ENCODE results near the gene ZDHHC3. TPM values are rescaled to one million over a fixed set of nuclear protein-coding genes. Genes with fewer than 3 reads are reported as not detected.

The ZDHHC3 gene
- total RNA-seq, 6 donors from 2014 or later: 98.0 to 179 (median 115) TPM

DNA sequence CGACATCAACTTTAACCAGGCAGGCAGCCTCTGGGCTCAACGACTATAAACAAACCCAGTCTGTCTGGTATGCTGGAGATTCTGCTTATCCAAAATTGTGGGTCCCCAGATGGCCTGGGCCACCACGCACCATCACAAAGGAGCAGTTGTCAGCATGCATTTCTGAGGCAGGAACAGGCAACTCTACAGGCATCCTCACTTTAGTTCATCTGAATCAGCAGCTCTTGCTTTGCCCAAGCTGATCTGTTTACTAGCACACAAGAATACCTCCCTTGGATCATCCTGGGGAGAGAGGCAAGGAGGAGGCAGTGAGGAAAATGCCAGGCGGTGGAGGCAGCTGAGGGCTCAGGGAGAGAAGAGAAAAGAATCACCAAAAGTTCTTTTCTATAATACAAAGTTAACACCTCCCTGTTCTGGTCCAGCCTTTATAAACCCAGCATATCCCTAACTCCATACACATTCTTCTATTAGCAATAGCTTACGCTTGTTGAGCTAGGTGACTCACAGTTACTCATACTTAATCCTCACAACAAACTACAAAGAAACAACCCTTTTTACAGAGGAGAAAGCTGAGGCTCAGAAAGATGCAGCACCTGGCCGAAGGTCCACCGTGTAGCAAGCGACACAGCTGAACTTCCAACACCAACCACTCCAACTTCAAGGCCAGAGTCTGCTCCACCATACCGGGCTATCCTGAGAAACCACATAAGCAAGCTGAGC lies 33.6 kb downstream of the ZDHHC3 start:
- TF ChIP-seq, protein P1, sequence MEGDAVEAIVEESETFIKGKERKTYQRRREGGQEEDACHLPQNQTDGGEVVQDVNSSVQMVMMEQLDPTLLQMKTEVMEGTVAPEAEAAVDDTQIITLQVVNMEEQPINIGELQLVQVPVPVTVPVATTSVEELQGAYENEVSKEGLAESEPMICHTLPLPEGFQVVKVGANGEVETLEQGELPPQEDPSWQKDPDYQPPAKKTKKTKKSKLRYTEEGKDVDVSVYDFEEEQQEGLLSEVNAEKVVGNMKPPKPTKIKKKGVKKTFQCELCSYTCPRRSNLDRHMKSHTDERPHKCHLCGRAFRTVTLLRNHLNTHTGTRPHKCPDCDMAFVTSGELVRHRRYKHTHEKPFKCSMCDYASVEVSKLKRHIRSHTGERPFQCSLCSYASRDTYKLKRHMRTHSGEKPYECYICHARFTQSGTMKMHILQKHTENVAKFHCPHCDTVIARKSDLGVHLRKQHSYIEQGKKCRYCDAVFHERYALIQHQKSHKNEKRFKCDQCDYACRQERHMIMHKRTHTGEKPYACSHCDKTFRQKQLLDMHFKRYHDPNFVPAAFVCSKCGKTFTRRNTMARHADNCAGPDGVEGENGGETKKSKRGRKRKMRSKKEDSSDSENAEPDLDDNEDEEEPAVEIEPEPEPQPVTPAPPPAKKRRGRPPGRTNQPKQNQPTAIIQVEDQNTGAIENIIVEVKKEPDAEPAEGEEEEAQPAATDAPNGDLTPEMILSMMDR (IDR thresholded peaks at IDR 0.05): no peak
- no peak for TF ChIP-seq POLR2A (IDR thresholded peaks at IDR 0.05)
- no peak for TF ChIP-seq EP300 (IDR thresholded peaks at IDR 0.05)
- TF ChIP-seq POLR2AphosphoS5 (IDR thresholded peaks at IDR 0.05): no peak
- H3K27me3 ChIP-seq: no peaks in the 10 kb centered on the region
- no peak overlapping the region for H3K4me3 ChIP-seq
- no peaks in the 10 kb centered on the region for H3K9me3 ChIP-seq
- peaks cover 0 to 67% (median 45%) of the 10 kb centered on the region in 4 donors for H3K36me3 ChIP-seq
- H3K4me1 ChIP-seq: peaks cover 22 to 32% (median 23%) of the 10 kb centered on the region in 4 donors
- ATAC-seq (ENCODE audit: low FRiP score in 2 of 2) (no peak), DNase-seq (no peak)
- no peak overlapping the region for H3K27ac ChIP-seq
- 81 to 90% methylated on average over 9 of the region's 9 CpGs for WGBS, 2 donors

DNA sequence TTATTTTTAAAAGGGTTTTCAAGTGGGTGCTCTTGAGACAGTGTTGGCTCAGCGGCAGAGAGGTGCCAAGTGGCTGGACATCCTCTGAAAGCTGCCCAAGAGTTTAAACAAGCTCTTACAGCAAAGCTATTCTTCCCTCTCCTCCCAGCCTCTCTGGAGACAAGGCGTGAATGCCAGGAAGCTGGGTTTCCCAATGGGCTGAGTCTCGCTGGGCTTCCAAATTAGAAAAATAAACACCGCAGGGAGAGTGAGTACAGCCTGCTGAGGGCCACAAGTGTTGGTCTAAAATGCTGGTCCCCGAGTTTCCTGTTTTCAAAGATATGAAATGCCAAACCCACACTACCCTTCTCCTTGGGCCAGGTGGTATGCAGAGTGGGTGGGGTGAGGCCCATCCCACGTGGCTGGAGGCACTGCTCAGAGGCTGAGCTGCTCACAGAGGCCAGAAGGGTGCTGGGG lies 36.4 kb downstream of the ZDHHC3 start:
- Histone ChIP-seq H3K27me3 (no peaks in the 10 kb centered on the region), H3K4me1 (peaks cover 22 to 32% (median 23%) of the 10 kb centered on the region in 4 donors), H3K27ac (peak overlapping the region; percentile 20 to 71 (median 68)), H3K4me3 (no peak overlapping the region), H3K9me3 (no peaks in the 10 kb centered on the region), H3K36me3 (peaks cover 0 to 55% (median 42%) of the 10 kb centered on the region in 4 donors)
- TF ChIP-seq, protein P1 (IDR thresholded peaks at IDR 0.05): no peak
- TF ChIP-seq POLR2AphosphoS5 (IDR thresholded peaks at IDR 0.05) (peak; percentile 63 to 72), POLR2A (IDR thresholded peaks at IDR 0.05) (no peak), EP300 (IDR thresholded peaks at IDR 0.05) (peak in 3 of 4 donors; percentile 4 to 91 (median 62))
- 45 to 56% methylated on average over 6 of the region's 6 CpGs for WGBS, 2 donors
- peak; percentile 61 to 90 for ATAC-seq (ENCODE audit: low FRiP score in 2 of 2)
- DNase-seq: peak in 1 of 2 donors; percentile 87

DNA sequence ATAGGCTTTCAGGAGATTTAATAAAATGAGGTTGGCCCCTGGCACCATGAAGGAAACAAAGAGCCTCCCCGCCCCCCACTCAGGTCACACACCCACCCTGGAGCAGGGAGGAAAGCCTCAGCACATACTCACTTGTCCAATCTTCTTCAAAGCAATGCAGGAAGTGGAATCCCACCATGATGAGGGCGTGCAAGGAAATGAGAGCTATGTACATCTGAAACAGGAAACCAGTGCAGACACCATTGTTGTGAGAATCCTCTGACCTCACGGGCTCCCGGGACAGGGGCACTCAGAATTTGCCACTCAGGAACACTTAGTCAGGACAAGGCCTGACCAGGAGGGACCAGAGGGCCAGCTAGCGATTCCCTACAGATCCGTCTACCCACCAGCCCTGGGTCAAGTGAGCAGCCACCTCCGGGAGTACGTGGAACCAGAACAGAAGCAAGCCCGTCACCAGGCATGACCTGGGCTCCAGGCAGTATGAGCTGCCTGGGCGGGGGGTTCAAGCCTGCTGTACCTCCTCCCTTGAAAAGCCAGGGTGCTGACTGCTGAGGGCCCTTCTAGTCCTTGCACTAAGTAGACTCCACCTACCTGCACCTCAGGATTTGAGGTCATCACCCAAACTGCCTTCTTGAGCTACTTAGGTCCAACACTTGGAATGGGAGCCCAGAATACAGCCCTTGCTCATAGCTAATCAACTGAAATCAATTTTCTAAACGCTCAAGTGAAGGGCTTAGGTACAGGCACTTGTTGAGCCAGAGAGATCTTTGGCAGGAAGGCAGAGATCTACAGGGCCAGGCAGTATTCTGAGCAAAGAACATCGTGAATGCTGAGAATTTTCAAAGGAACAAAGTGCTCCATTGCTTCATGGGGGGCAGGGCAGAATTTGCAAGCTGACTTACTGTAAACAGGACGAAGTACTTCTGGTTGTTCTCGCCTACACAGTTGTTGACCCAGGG lies 42.7 kb downstream of the ZDHHC3 start:
- DNase-seq: peak in 1 of 2 donors; percentile 38

DNA sequence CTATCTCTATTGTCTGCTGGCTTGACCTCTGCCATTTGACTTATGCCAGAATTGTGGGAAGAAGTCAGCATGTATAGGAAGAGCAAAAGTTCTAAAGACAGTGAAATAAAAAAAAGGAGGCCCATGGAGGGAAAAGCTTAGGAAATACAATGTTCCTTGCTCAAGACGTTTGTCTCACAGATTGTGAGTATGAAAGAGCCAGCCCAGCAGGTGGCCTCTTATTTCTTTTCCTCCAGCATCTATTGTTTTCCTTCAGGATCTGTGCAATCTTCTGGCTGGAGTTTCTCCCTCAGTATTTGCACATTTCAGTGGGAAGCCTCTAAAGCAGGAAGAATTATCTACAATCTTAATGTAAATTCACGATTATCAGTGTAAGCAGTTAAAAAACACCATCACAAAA lies 43.7 kb downstream of the ZDHHC3 start:
- no peak overlapping the region for H3K27ac ChIP-seq
- WGBS, 2 donors: 41 to 59% methylated on average over 2 of the region's 2 CpGs
- H3K4me3 ChIP-seq: no peak overlapping the region
- peaks cover 6 to 19% (median 16%) of the 10 kb centered on the region in 4 donors for H3K4me1 ChIP-seq
- ATAC-seq (ENCODE audit: low FRiP score in 2 of 2) (no peak), DNase-seq (no peak)
- no peak for TF ChIP-seq POLR2AphosphoS5 (IDR thresholded peaks at IDR 0.05)
- no peak for TF ChIP-seq POLR2A (IDR thresholded peaks at IDR 0.05)
- TF ChIP-seq EP300 (IDR thresholded peaks at IDR 0.05): no peak
- TF ChIP-seq, protein P1 (IDR thresholded peaks at IDR 0.05): no peak
- peaks cover 7 to 67% (median 42%) of the 10 kb centered on the region in 4 donors for H3K36me3 ChIP-seq
- no peaks in the 10 kb centered on the region for H3K27me3 ChIP-seq
- H3K9me3 ChIP-seq: no peaks in the 10 kb centered on the region

More for the DNA sequence above, 42.7 kb downstream of the ZDHHC3 start:
- no peak for ATAC-seq (ENCODE audit: low FRiP score in 2 of 2)
- Histone ChIP-seq H3K9me3 (no peaks in the 10 kb centered on the region), H3K4me3 (no peak overlapping the region), H3K4me1 (peaks cover 12 to 19% (median 17%) of the 10 kb centered on the region in 4 donors), H3K36me3 (peaks cover 5 to 60% (median 39%) of the 10 kb centered on the region in 4 donors), H3K27ac (peak overlapping the region; percentile 20 to 71 (median 48)), H3K27me3 (no peaks in the 10 kb centered on the region)
- TF ChIP-seq EP300 (IDR thresholded peaks at IDR 0.05) (peak in 1 of 4 donors; percentile 24), POLR2AphosphoS5 (IDR thresholded peaks at IDR 0.05) (no peak)
- 59 to 80% methylated on average over 12 to 13 of the region's 14 CpGs for WGBS, 2 donors

DNA sequence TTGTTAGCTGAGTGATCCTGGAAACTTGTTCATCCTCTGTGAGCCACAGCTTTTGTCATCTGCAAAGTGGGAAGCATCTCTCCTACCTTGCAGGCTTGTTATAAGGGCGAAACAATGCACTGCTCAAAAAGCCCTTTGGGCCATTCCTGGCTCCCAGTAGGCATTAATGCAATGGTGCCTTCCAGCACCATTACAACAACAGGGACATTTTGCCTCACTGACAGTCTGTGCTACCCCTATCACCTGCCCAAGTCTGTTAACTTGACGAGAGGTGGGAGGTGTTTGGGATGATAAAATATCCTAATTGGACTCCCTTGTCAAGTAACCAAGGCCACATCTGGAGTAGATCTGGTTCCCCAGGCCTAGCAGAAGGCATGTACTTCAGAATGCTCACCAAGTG lies 44.2 kb downstream of the ZDHHC3 start:
- DNase-seq: no peak
- peaks cover 6 to 19% (median 16%) of the 10 kb centered on the region in 4 donors for H3K4me1 ChIP-seq
- no peak overlapping the region for H3K27ac ChIP-seq
- H3K4me3 ChIP-seq: no peak overlapping the region
- peaks cover 7 to 71% (median 45%) of the 10 kb centered on the region in 4 donors for H3K36me3 ChIP-seq
- no peak for TF ChIP-seq POLR2AphosphoS5 (IDR thresholded peaks at IDR 0.05)
- no peak for TF ChIP-seq EP300 (IDR thresholded peaks at IDR 0.05)
- TF ChIP-seq POLR2A (IDR thresholded peaks at IDR 0.05): no peak
- TF ChIP-seq, protein P1 (IDR thresholded peaks at IDR 0.05): no peak
- WGBS, 2 donors: 97 to 100% methylated on average over 1 to 2 of the region's 2 CpGs
- no peaks in the 10 kb centered on the region for H3K9me3 ChIP-seq
- H3K27me3 ChIP-seq: no peaks in the 10 kb centered on the region
- ATAC-seq (ENCODE audit: low FRiP score in 2 of 2): no peak
